H1 (cell line): ENCODE data around the gene EPB41L2. TPM values are rescaled to one million over a fixed set of nuclear protein-coding genes. Genes with fewer than 3 reads are reported as not detected.

Source experiments
- CTCF ChIA-PET: fragments of 300-600 bp; sonication (Branson Sonifier 250); formaldehyde crosslinking; loops from one replicate; lab custom pipeline; 2021; ENCODE audit not compliant: partially characterized antibody; lab: Charles Lee
- POLR2A ChIA-PET: fragments of 300-600 bp; sonication (Branson Sonifier 250); formaldehyde crosslinking; loops from one replicate; lab custom pipeline; 2021; ENCODE audit warnings: inconsistent platforms; ENCODE audit not compliant: partially characterized antibody; lab: Charles Lee
- DNase-seq, 2 experiments: peaks; one replicate each; pipeline versions ENCODE4 v3.0.0 to v3.0.0-alpha.2; 2010 to 2022; ENCODE audit warnings: low spot score in 2 of 2, low read depth in 1 of 2, mixed read lengths in 1 of 2
- FAIRE-seq: peaks from 2 replicates; lab custom pipeline; 2011; peaks lifted over from hg19 to GRCh38; lab: Jason Lieb, UNC
- H2AFZ ChIP-seq: 2 replicates; pipeline ENCODE4 v1.8.1; 2012; ENCODE audit warnings: low read length, inconsistent platforms
- H2AK5ac ChIP-seq: 2 replicates; pipeline ENCODE4 v1.6.1; 2013; ENCODE audit warnings: low read depth, low read length
- H2BK120ac ChIP-seq: replicated peaks from 2 replicates; pipeline ENCODE3; 2013; ENCODE audit warnings: low read depth, low read length, inconsistent platforms
- H2BK12ac ChIP-seq: 2 replicates; pipeline ENCODE4 v1.6.1; 2013; ENCODE audit warnings: low read depth, low read length
- H2BK15ac ChIP-seq: 2 replicates; pipeline ENCODE4 v1.6.1; 2013; ENCODE audit warnings: low read length
- H2BK20ac ChIP-seq: 2 replicates; pipeline ENCODE4 v1.6.1; 2013; ENCODE audit warnings: low read length
- H2BK5ac ChIP-seq: 2 replicates; pipeline ENCODE4 v1.6.1; 2013; ENCODE audit warnings: low read depth, low read length
- H3K14ac ChIP-seq: 2 replicates; pipeline ENCODE4 v1.6.1; 2013; ENCODE audit warnings: inconsistent platforms; ENCODE audit not compliant: insufficient read length
- H3K18ac ChIP-seq: 2 replicates; pipeline ENCODE4 v1.6.1; 2013; ENCODE audit warnings: low read length; ENCODE audit errors: extremely low read depth
- H3K23ac ChIP-seq: 2 replicates; pipeline ENCODE4 v1.6.1; 2013; ENCODE audit warnings: inconsistent platforms; ENCODE audit not compliant: insufficient read length
- H3K23me2 ChIP-seq: 2 replicates; pipeline ENCODE4 v1.6.1; 2013; ENCODE audit warnings: low read depth, low read length
- H3K27ac ChIP-seq: 2 replicates; pipeline ENCODE4 v1.6.1; 2011; ENCODE audit warnings: low read depth, low read length, inconsistent platforms
- H3K27me3 ChIP-seq, 4 experiments: replicated peaks in 1 of 4; 1 replicate in 1 of 4; 2 replicates in 3 of 4; pipeline versions ENCODE4 v1.6.1 to v1.8.1; 2011 to 2013; ENCODE audit warnings: low read length in 3 of 4, mild to moderate bottlenecking in 3 of 4, inconsistent platforms in 2 of 4, mixed read lengths in 2 of 4, moderate library complexity in 1 of 4; ENCODE audit not compliant: control insufficient read depth in 3 of 4, insufficient read depth in 3 of 4; ENCODE audit errors: extremely low read depth in 1 of 4
- H3K36me3 ChIP-seq, 4 experiments: 2 replicates each; pipeline versions ENCODE4 v1.6.1 to v1.8.1; 2011 to 2013; ENCODE audit warnings: mild to moderate bottlenecking in 4 of 4, low read length in 3 of 4, moderate library complexity in 2 of 4, control low read depth in 1 of 4, inconsistent platforms in 1 of 4; ENCODE audit not compliant: insufficient read depth in 4 of 4, control insufficient read depth in 2 of 4
- H3K4ac ChIP-seq: replicated peaks from 2 replicates; pipeline ENCODE3; 2013; ENCODE audit warnings: low read length, low read depth, mixed read lengths, inconsistent platforms; ENCODE audit not compliant: insufficient read length
- H3K4me1 ChIP-seq, 4 experiments: replicated peaks in 1 of 4; 1 replicate in 1 of 4; 2 replicates in 3 of 4; pipeline versions ENCODE4 v1.6.1 to v1.8.1; 2011 to 2013; ENCODE audit warnings: low read length in 3 of 4, inconsistent platforms in 2 of 4, mixed read lengths in 1 of 4; ENCODE audit not compliant: insufficient read depth in 4 of 4, control insufficient read depth in 3 of 4
- H3K4me2 ChIP-seq, 2 experiments: 2 replicates each; pipeline versions ENCODE4 v1.6.1 to v1.8.1; 2011 to 2013; ENCODE audit warnings: low read depth in 2 of 2, low read length in 2 of 2, control low read depth in 1 of 2, inconsistent platforms in 1 of 2, mild to moderate bottlenecking in 1 of 2; ENCODE audit not compliant: insufficient read depth in 1 of 2
- H3K4me3 ChIP-seq, 4 experiments: fragments of 200-600, 300-600 bp in 1 of 4; sonication (generic), shearing (Covaris generic), sonication (Bioruptor Twin) in 1 of 4; 2 replicates each; pipeline versions ENCODE4 v1.5.1 to v1.8.1; 2011 to 2016; ENCODE audit warnings: low read length in 4 of 4, low read depth in 3 of 4, control low read depth in 2 of 4, inconsistent platforms in 2 of 4, mild to moderate bottlenecking in 2 of 4, mixed read lengths in 1 of 4, moderate library complexity in 1 of 4; ENCODE audit not compliant: insufficient read depth in 2 of 4; ENCODE audit errors: extremely low read depth in 1 of 4
- H3K56ac ChIP-seq: replicated peaks from 2 replicates; pipeline ENCODE3; 2013; ENCODE audit warnings: low read depth, mild to moderate bottlenecking, mixed read lengths, low read length, inconsistent platforms; ENCODE audit not compliant: insufficient read length
- H3K79me1 ChIP-seq: 2 replicates; pipeline ENCODE4 v1.6.1; 2013; ENCODE audit warnings: low read depth, low read length, control low read depth
- H3K79me2 ChIP-seq, 2 experiments: 2 replicates each; pipeline versions ENCODE4 v1.6.1 to v1.8.1; 2012 to 2013; ENCODE audit warnings: low read length in 2 of 2, mild to moderate bottlenecking in 2 of 2, inconsistent platforms in 1 of 2; ENCODE audit not compliant: insufficient read depth in 2 of 2, control insufficient read depth in 1 of 2
- H3K9ac ChIP-seq, 4 experiments: replicated peaks in 1 of 4; 1 replicate in 1 of 4; 2 replicates in 3 of 4; pipeline versions ENCODE4 v1.6.1 to v1.8.1; 2011 to 2013; ENCODE audit warnings: low read depth in 3 of 4, low read length in 3 of 4, control low read depth in 2 of 4, mild to moderate bottlenecking in 2 of 4, moderate library complexity in 2 of 4, inconsistent platforms in 1 of 4; ENCODE audit errors: extremely low read depth in 1 of 4
- H3K9me3 ChIP-seq, 2 experiments: 2 replicates each; pipeline versions ENCODE4 v1.6.1 to v1.8.1; 2012 to 2013; ENCODE audit warnings: mild to moderate bottlenecking in 2 of 2, moderate library complexity in 2 of 2, control low read depth in 1 of 2, inconsistent platforms in 1 of 2, low read depth in 1 of 2, low read length in 1 of 2, mixed read lengths in 1 of 2; ENCODE audit not compliant: insufficient read depth in 2 of 2
- H4K20me1 ChIP-seq, 2 experiments: replicated peaks in 1 of 2; 2 replicates each; pipeline versions ENCODE3 to v1.8.1; 2011 to 2013; ENCODE audit warnings: inconsistent platforms in 2 of 2, low read length in 2 of 2, mild to moderate bottlenecking in 1 of 2; ENCODE audit not compliant: insufficient read depth in 2 of 2, control insufficient read depth in 1 of 2
- H4K5ac ChIP-seq: 2 replicates; pipeline ENCODE4 v1.6.1; 2013; ENCODE audit warnings: low read length, low read depth, mixed read lengths, inconsistent platforms; ENCODE audit not compliant: insufficient read length
- H4K8ac ChIP-seq: 2 replicates; pipeline ENCODE4 v1.8.0; 2013; ENCODE audit warnings: mild to moderate bottlenecking, moderate library complexity, low read length, inconsistent platforms; ENCODE audit not compliant: insufficient read depth; ENCODE audit errors: extremely low read depth
- H4K91ac ChIP-seq: replicated peaks from 2 replicates; pipeline ENCODE3; 2013; ENCODE audit warnings: low read length, mixed read lengths, inconsistent platforms; ENCODE audit not compliant: insufficient read length
- CHD2 ChIP-seq: IDR thresholded peaks from 2 replicates; pipeline ENCODE4 v1.6.1; 2012; ENCODE audit warnings: low read length, improper control_type of control experiment
- KDM4A ChIP-seq: IDR thresholded peaks from one replicate; pipeline ENCODE4 v1.7.1; 2012; ENCODE audit warnings: low read depth, mild to moderate bottlenecking, moderate library complexity, low read length, inconsistent platforms; ENCODE audit not compliant: severe bottlenecking
- MAFK ChIP-seq: IDR thresholded peaks from 2 replicates; pipeline ENCODE4 v1.6.1; 2012; ENCODE audit warnings: low read depth, mild to moderate bottlenecking, improper control_type of control experiment, low read length
- RBBP5 ChIP-seq: IDR thresholded peaks from 2 replicates; pipeline ENCODE4 v1.7.1; 2012; ENCODE audit warnings: low read depth, mild to moderate bottlenecking, inconsistent platforms, low read length, moderate library complexity, borderline replicate concordance
- RFX5 ChIP-seq: IDR thresholded peaks from 2 replicates; pipeline ENCODE4 v1.6.1; 2011; ENCODE audit warnings: low read depth, low read length, improper control_type of control experiment, borderline replicate concordance
- WGBS, 2 experiments: shearing (Covaris generic) in 1 of 2; methylation state at CpG; one replicate each; pipeline versions ENCODE4 v1.1.6 to v1.1.7; 2013 to 2015; ENCODE audit warnings: low lambda C conversion rate in 2 of 2, mixed read lengths in 2 of 2, inconsistent platforms in 1 of 2, low coverage in 1 of 2, missing lambda C conversion rate in 1 of 2; ENCODE audit not compliant: insufficient replicate concordance in 2 of 2, insufficient coverage in 1 of 2, insufficient read length in 1 of 2; ENCODE audit errors: extremely low coverage in 1 of 2, missing lambda C conversion rate in 1 of 2; 5-methylcytosine and 5-hydroxymethylcytosine counted together
- polyA plus RNA-seq, 7 experiments: library from polyadenylated mRNA; depleted of rRNA in 3 of 7; stranded (reverse) in 5 of 7; unstranded in 2 of 7; fragments of >200 nt in 5 of 7; fragments of 200-250 nt in 2 of 7; gene quantifications; 1 replicate in 5 of 7; 2 replicates in 1 of 7; 4 replicates in 1 of 7; pipeline versions ENCODE4 v1.2.1 to v1.2.3, GENCODE V29; 2011 to 2013; ENCODE audit warnings: missing spikeins in 2 of 7, mixed read lengths in 2 of 7
- total RNA-seq: library from RNA; stranded (reverse); fragmentation: NEBNext Ultra II Directional; extraction: Animal tissue kit (Norgen Biotek cat#: 25700); gene quantifications from 2 replicates; pipeline ENCODE4 v1.2.1, GENCODE V29; 2021
- TF ChIP-seq, protein P1 (sequence below): IDR thresholded peaks from 2 replicates; pipeline ENCODE4 v1.6.1; 2012; ENCODE audit warnings: inconsistent platforms

EPB41L2 gene
- total and polyA plus RNA-seq, 2 of the 8 experiments (the other 6 are each of a cell fraction or from before 2014, with no cell fraction given) = 22.5 to 123 TPM

DNA sequence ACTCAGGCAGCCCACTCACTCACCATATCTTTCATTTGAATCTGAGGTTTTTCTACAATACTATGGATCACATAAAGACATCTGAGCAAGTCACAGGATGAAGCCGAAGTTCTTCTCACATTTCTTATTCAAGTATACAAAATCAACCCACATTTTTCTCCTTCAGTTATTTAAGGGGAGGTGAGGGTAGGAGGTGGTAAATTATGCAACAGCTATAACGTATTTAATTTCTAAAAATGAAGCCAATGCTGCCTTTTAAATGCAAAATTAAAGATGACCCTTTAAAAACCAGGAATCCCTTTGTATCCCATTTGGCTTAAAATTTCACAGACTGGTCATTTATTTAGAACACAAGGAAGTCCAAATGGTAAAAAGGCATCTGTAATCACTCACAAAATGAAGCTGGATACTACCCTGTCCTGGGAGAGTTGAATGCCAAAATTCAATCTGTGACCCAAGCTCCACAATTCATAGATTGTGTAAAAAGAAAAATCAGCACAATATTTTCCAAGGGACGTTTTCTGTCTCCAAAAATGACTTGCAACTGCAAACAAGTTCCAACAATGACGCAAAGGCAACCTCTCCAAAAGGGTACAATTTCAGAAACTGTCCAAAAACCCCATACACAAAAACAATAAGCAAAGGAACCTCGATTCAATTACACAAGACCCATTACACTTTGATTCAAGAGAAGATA is 48.8 kb downstream of the EPB41L2 start:
- TF ChIP-seq KDM4A = no peak
- TF ChIP-seq RBBP5 = no peak
- TF ChIP-seq RFX5 = no peak
- TF ChIP-seq CHD2 = no peak
- no peak for TF ChIP-seq MAFK
- TF ChIP-seq, protein P1, sequence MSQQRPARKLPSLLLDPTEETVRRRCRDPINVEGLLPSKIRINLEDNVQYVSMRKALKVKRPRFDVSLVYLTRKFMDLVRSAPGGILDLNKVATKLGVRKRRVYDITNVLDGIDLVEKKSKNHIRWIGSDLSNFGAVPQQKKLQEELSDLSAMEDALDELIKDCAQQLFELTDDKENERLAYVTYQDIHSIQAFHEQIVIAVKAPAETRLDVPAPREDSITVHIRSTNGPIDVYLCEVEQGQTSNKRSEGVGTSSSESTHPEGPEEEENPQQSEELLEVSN = no peak
- H2AFZ ChIP-seq = no peak overlapping the region

More for the DNA sequence above, 48.8 kb downstream of the EPB41L2 start:
- H3K4ac ChIP-seq = no peak overlapping the region
- H3K4me3 ChIP-seq = no peak overlapping the region
- DNase-seq (no peak), FAIRE-seq (no peak)
- H2BK20ac ChIP-seq = no peak overlapping the region
- no peaks in the 10 kb centered on the region for H3K23me2 ChIP-seq
- ChIA-PET POLR2A (interaction anchor here (1.3 kb wide), 1 partner anchor 12 kb away, joined by 3 read pairs; no protein-coding TSS in a partner anchor), CTCF (interaction anchor here (0.6 to 1.2 kb wide), 2 partner anchors 12 to 69 kb away, joined by 3 to 4 read pairs; no protein-coding TSS in a partner anchor)
- no peak overlapping the region for H3K56ac ChIP-seq
- no peak overlapping the region for H3K23ac ChIP-seq
- peaks cover 0 to 3% (median 2%) of the 10 kb centered on the region in 4 experiments; a peak in 1 of 7 replicates for H3K4me1 ChIP-seq
- no peaks in the 10 kb centered on the region for H3K36me3 ChIP-seq
- WGBS, 2 experiments = 59% methylated on average over 5 of the region's 5 CpGs; no CpG with 5 or more reads in 1 of the 2 experiments
- no peak overlapping the region for H2BK15ac ChIP-seq
- H2BK5ac ChIP-seq = no peak overlapping the region
- no peak overlapping the region for H3K18ac ChIP-seq
- no peak overlapping the region for H3K9ac ChIP-seq
- no peak overlapping the region for H4K8ac ChIP-seq
- H3K79me2 ChIP-seq = peaks cover 0 to 62% of the 10 kb centered on the region in 2 experiments; a peak in 3 of 4 replicates
- no peak overlapping the region for H2BK12ac ChIP-seq
- no peaks in the 10 kb centered on the region; the same call in 1 of the 2 replicates for H3K79me1 ChIP-seq
- no peak overlapping the region for H2BK120ac ChIP-seq
- H3K27ac ChIP-seq = no peak overlapping the region
- no peak overlapping the region for H2AK5ac ChIP-seq
- H3K14ac ChIP-seq = no peak overlapping the region
- H4K20me1 ChIP-seq = no peaks in the 10 kb centered on the region
- no peak overlapping the region for H4K5ac ChIP-seq
- no peak overlapping the region for H4K91ac ChIP-seq
- H3K4me2 ChIP-seq = no peak overlapping the region
- H3K27me3 ChIP-seq = no peaks in the 10 kb centered on the region
- H3K9me3 ChIP-seq = peaks cover 3 to 4% of the 10 kb centered on the region in 2 experiments; a peak in 1 of 4 replicates
